ENCODE data around the gene FBXW11. TPM values are rescaled to one million over a fixed set of nuclear protein-coding genes. Genes with fewer than 3 reads are reported as not detected.
"Not testable (repeated sequence)": the region's sequence is repeated elsewhere in the genome, so short reads cannot be mapped to it uniquely, and the experiment has no call there.

The FBXW11 gene
- total RNA-seq, 1 donor from 2014 or later, result 64.7 TPM

- H3K36me3 Mint-ChIP-seq (ENCODE audit: low read depth, unreplicated experiment), result peaks cover 13% of the 10 kb centered on the region
- H3K27ac Mint-ChIP-seq (ENCODE audit: unreplicated experiment), result no peak overlapping the region
- no peak for FAIRE-seq
- Histone ChIP-seq H3K4me1 (ENCODE audit: insufficient read depth, low read length) (no peaks in the 10 kb centered on the region), H3K4me2 (ENCODE audit: low read length) (no peak overlapping the region), H3K79me2 (ENCODE audit: insufficient read depth, low read length) (no peaks in the 10 kb centered on the region), H3K9me3 (ENCODE audit: insufficient read depth, low read depth, low read length) (no peaks in the 10 kb centered on the region), H3K9ac (ENCODE audit: low read length) (no peak overlapping the region), H4K20me1 (ENCODE audit: insufficient read depth, low read length) (no peaks in the 10 kb centered on the region), H2AFZ (ENCODE audit: low read depth, low read length) (no peak overlapping the region), H3K4me3 (ENCODE audit: insufficient read depth, low read depth, low read length) (no peak overlapping the region), H3K36me3 (ENCODE audit: insufficient read depth, low read length) (no peaks in the 10 kb centered on the region), H3K27ac (ENCODE audit: low read depth, low read length) (no peak overlapping the region), H3K27me3 (ENCODE audit: insufficient read depth, low read length) (no peaks in the 10 kb centered on the region)
- H3K9me3 Mint-ChIP-seq (ENCODE audit: unreplicated experiment), result peaks cover 22% of the 10 kb centered on the region
- TF ChIP-seq CTCF (IDR thresholded peaks at IDR 0.05; ENCODE audit: insufficient read depth, low read depth, low read length) (no peak), EZH2 (IDR thresholded peaks at IDR 0.05; ENCODE audit: insufficient read depth, low read length) (no peak)
- no peaks in the 10 kb centered on the region for H3K4me1 Mint-ChIP-seq (ENCODE audit: low read depth, unreplicated experiment)
- no peak overlapping the region for H3K4me3 Mint-ChIP-seq (ENCODE audit: unreplicated experiment)
- no peak for DNase-seq (ENCODE audit: low read depth)
- H3K27me3 Mint-ChIP-seq (ENCODE audit: low read depth, unreplicated experiment), result peaks cover 4% of the 10 kb centered on the region
Observed at GRCh38 chr5:172028167-172028566, 21.7 kb upstream of the FBXW11 start.

- not testable (repeated sequence) for H4K20me1 ChIP-seq (ENCODE audit: insufficient read depth, low read length); H3K9me3 Mint-ChIP-seq (ENCODE audit: unreplicated experiment); H3K27ac Mint-ChIP-seq (ENCODE audit: unreplicated experiment); H2AFZ ChIP-seq (ENCODE audit: low read depth, low read length); H3K36me3 ChIP-seq (ENCODE audit: insufficient read depth, low read length); H3K9me3 ChIP-seq (ENCODE audit: insufficient read depth, low read depth, low read length); H3K27ac ChIP-seq (ENCODE audit: low read depth, low read length); DNase-seq (ENCODE audit: low read depth); H3K4me2 ChIP-seq (ENCODE audit: low read length); H3K9ac ChIP-seq (ENCODE audit: low read length); H3K36me3 Mint-ChIP-seq (ENCODE audit: low read depth, unreplicated experiment); H3K4me3 ChIP-seq (ENCODE audit: insufficient read depth, low read depth, low read length); H3K4me1 ChIP-seq (ENCODE audit: insufficient read depth, low read length); H3K4me1 Mint-ChIP-seq (ENCODE audit: low read depth, unreplicated experiment); H3K79me2 ChIP-seq (ENCODE audit: insufficient read depth, low read length); FAIRE-seq; H3K27me3 Mint-ChIP-seq (ENCODE audit: low read depth, unreplicated experiment); H3K4me3 Mint-ChIP-seq (ENCODE audit: unreplicated experiment); H3K27me3 ChIP-seq (ENCODE audit: insufficient read depth, low read length)
Observed at GRCh38 chr5:172020110-172020786, 13.8 kb upstream of the FBXW11 start.

GRCh38 chr5:172015346-172015745 lies 8.9 kb upstream of the FBXW11 start:
- H3K27me3 Mint-ChIP-seq (ENCODE audit: low read depth, unreplicated experiment), result no peaks in the 10 kb centered on the region

More at GRCh38 chr5:172015346-172015745, 8.9 kb upstream of the FBXW11 start:
- no peak overlapping the region for H3K4me3 ChIP-seq (ENCODE audit: insufficient read depth, low read depth, low read length)
- H3K4me1 Mint-ChIP-seq (ENCODE audit: low read depth, unreplicated experiment), result peaks cover 6% of the 10 kb centered on the region
- no peaks in the 10 kb centered on the region for H3K27me3 ChIP-seq (ENCODE audit: insufficient read depth, low read length)
- H2AFZ ChIP-seq (ENCODE audit: low read depth, low read length), result no peak overlapping the region
- H3K36me3 ChIP-seq (ENCODE audit: insufficient read depth, low read length), result no peaks in the 10 kb centered on the region
- FAIRE-seq, result no peak
- no peaks in the 10 kb centered on the region for H3K79me2 ChIP-seq (ENCODE audit: insufficient read depth, low read length)
- H3K4me2 ChIP-seq (ENCODE audit: low read length), result no peak overlapping the region
- H3K9me3 ChIP-seq (ENCODE audit: insufficient read depth, low read depth, low read length), result no peaks in the 10 kb centered on the region
- no peak overlapping the region for H3K27ac Mint-ChIP-seq (ENCODE audit: unreplicated experiment)
- H4K20me1 ChIP-seq (ENCODE audit: insufficient read depth, low read length), result peaks cover under 1% of the 10 kb centered on the region
- H3K36me3 Mint-ChIP-seq (ENCODE audit: low read depth, unreplicated experiment), result no peaks in the 10 kb centered on the region
- DNase-seq (ENCODE audit: low read depth), result no peak
- no peaks in the 10 kb centered on the region for H3K9me3 Mint-ChIP-seq (ENCODE audit: unreplicated experiment)
- no peaks in the 10 kb centered on the region for H3K4me1 ChIP-seq (ENCODE audit: insufficient read depth, low read length)
- no peak overlapping the region for H3K9ac ChIP-seq (ENCODE audit: low read length)
- no peak overlapping the region for H3K4me3 Mint-ChIP-seq (ENCODE audit: unreplicated experiment)
- no peak overlapping the region for H3K27ac ChIP-seq (ENCODE audit: low read depth, low read length)
- TF ChIP-seq EZH2 (IDR thresholded peaks at IDR 0.05; ENCODE audit: insufficient read depth, low read length), result no peak
- no peak for TF ChIP-seq CTCF (IDR thresholded peaks at IDR 0.05; ENCODE audit: insufficient read depth, low read depth, low read length)

All from astrocyte (in vitro differentiated cells and primary cell).